ENCODE measurements around the gene VILL. TPM values are rescaled to one million over a fixed set of nuclear protein-coding genes. Genes with fewer than 3 reads are reported as not detected.

The VILL gene
- polyA plus RNA-seq, 3 donors: 3.0 to 13.8 (median 11.5) TPM

GRCh38 chr3:38005076-38006020, 14.8 kb downstream of the VILL start:
- H3K27ac ChIP-seq (ENCODE audit: low read depth, low read length): no peak overlapping the region
- WGBS, 3 donors: 60 to 82% (median 81%) methylated on average over 15 of the region's 15 CpGs

- WGBS, 3 donors: 79 to 94% (median 89%) methylated on average over 5 of the region's 5 CpGs
- H3K27ac ChIP-seq (ENCODE audit: low read depth, low read length): no peak overlapping the region
Measured at GRCh38 chr3:38006031-38006430, 15.4 kb downstream of the VILL start.

- 84 to 94% (median 94%) methylated on average over 16 of the region's 16 CpGs for WGBS, 3 donors
- H3K27ac ChIP-seq (ENCODE audit: low read depth, low read length): no peak overlapping the region
Measured at GRCh38 chr3:38006445-38006995, 15.9 kb downstream of the VILL start.

DNA sequence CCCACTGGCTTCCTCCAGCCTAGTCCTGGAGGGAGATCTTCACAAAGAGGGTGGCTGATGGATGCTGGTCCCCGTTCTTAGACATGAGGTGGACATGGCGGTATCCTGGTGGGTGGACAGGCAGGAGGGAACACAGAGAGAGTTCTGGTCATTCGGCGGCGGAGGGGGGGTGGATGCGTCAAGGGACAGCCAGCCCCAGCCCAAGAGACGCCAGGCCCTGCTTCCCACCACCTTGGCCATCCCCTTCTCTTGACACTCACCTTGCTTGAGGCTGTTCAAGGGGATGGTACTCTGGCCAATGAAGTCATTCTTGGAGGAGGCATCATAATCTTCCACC, 17.1 kb downstream of the VILL start:
- WGBS, 3 donors: 96 to 98% (median 96%) methylated on average over 7 of the region's 7 CpGs
- H3K27ac ChIP-seq (ENCODE audit: low read depth, low read length): no peak overlapping the region

GRCh38 chr3:38008191-38008701, 17.7 kb downstream of the VILL start:
- 93 to 96% (median 94%) methylated on average over 19 of the region's 19 CpGs for WGBS, 3 donors
- no peak overlapping the region for H3K27ac ChIP-seq (ENCODE audit: low read depth, low read length)

DNA sequence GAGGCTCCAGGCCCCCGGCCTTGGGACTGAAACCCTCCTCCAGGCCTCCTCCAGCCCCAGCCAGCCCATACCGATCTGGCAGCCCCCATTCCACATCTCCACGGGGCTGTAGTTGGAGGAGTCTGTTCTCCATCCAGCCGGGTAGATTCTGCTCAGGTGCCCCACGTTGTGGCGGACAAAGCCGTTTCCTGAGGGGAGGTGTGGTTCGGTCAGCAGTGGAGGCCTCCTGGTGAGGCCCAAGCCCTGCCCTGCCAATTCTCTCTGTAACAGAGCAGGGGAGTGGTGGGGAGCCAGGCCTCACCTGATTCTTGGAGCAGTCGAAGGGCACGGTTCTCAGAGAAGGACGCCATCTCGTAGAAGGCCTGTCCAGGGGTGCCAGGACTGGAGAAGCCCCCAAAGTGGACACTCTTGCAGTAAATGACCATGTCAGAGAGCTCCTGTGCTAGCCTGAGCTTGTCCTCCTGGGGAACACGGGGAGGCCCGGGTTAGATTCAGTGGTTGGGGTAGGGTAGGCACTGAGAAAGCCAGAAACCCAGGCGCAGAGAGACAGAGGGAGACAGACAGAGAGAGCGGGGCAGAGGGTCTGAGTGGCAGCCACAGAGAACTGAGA, 18.5 kb downstream of the VILL start:
- WGBS, 3 donors: 80 to 88% (median 87%) methylated on average over 16 of the region's 16 CpGs
- no peak overlapping the region for H3K27ac ChIP-seq (ENCODE audit: low read depth, low read length)

- 86 to 94% (median 90%) methylated on average over 27 of the region's 27 CpGs for WGBS, 3 donors
- H3K27ac ChIP-seq (ENCODE audit: low read depth, low read length): no peak overlapping the region
Measured at GRCh38 chr3:38009807-38010591, 19.4 kb downstream of the VILL start.

DNA sequence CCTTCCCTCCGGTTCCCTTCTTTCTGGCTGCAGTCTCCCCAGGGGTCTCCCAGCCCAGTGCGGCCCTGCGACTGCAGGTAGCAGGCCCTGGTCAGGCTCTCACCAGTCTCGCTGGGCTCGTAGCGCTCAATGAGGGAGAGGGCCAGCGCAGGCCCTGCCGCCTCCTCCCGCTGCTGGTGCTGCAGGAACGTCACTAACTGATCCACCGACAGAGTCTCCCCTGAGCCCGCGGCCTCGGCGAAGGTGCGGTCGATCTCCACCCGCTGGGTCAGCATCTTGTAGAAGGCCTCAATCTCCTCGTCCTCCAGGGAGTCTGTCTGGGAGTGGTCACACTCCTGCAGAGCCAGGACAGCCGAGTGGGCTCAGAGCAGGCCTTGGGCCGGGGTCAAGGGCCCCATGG, 20.5 kb downstream of the VILL start:
- 90 to 94% (median 93%) methylated on average over 21 of the region's 21 CpGs for WGBS, 3 donors
- no peak overlapping the region for H3K27ac ChIP-seq (ENCODE audit: low read depth, low read length)

- H3K27ac ChIP-seq (ENCODE audit: low read depth, low read length): no peak overlapping the region
- WGBS, 3 donors: 82 to 87% (median 85%) methylated on average over 3 of the region's 3 CpGs
Measured at GRCh38 chr3:38015485-38015884, 24.9 kb downstream of the VILL start.

GRCh38 chr3:38015984-38016383, 25.4 kb downstream of the VILL start:
- WGBS, 3 donors: 78 to 96% (median 94%) methylated on average over 3 of the region's 3 CpGs
- H3K27ac ChIP-seq (ENCODE audit: low read depth, low read length): no peak overlapping the region

GRCh38 chr3:38016410-38016809, 25.8 kb downstream of the VILL start:
- 98 to 99% (median 98%) methylated on average over 13 of the region's 13 CpGs for WGBS, 3 donors
- H3K27ac ChIP-seq (ENCODE audit: low read depth, low read length): no peak overlapping the region

GRCh38 chr3:38016847-38017444, 26.4 kb downstream of the VILL start:
- 78 to 86% (median 80%) methylated on average over 6 of the region's 6 CpGs for WGBS, 3 donors
- H3K27ac ChIP-seq (ENCODE audit: low read depth, low read length): no peak overlapping the region

- WGBS, 3 donors: 83 to 92% (median 89%) methylated on average over 9 of the region's 9 CpGs
- no peak overlapping the region for H3K27ac ChIP-seq (ENCODE audit: low read depth, low read length)
Measured at GRCh38 chr3:38017445-38018295, 27.1 kb downstream of the VILL start.

DNA sequence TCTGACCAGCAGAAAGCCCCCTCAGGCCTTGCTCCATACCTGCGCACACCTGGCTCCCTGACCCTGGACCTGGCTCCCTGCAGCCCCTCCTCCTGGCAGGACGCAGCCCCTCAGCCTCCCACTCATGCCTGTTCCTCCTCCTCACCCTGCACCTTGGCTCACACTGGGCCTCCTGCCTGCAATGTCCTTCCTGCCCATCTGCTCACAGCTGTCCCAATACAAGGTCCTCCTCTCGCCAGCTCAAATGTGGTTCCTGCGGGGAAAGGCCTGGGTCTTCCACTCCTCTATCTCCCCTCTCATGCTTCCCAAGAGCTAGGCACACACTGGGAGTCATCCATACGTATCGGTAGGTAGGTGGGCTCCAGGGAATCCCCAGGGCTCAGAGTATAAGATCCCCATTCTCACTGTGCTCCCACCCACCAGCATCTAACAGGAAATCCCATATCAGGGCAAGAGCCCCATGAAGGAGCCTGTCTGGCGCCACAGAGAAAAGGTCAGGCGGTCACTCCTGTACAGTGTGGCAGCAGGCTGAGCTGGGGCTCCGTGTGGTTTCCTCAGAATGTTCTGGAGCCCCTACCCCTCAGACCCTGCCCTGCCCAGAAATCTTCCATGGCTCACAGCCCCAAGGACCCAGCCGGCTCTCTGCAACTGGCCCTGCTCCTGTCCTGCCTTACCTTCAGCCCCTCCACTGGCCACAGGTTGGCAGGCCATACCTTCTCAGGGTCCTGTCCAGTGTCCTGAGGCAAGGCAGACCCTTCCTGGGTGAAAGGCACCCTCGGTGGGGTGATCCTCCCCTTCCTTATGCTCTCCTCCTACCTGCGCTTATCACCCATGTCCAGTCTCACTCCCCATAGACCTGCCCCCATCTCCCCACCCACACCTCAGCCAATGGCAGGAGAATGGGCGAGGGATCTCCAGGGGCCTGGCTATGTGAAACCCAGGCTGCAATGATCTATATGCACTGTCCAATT, 28.0 kb downstream of the VILL start:
- WGBS, 3 donors: 84 to 91% (median 91%) methylated on average over 13 of the region's 13 CpGs
- no peak overlapping the region for H3K27ac ChIP-seq (ENCODE audit: low read depth, low read length)

DNA sequence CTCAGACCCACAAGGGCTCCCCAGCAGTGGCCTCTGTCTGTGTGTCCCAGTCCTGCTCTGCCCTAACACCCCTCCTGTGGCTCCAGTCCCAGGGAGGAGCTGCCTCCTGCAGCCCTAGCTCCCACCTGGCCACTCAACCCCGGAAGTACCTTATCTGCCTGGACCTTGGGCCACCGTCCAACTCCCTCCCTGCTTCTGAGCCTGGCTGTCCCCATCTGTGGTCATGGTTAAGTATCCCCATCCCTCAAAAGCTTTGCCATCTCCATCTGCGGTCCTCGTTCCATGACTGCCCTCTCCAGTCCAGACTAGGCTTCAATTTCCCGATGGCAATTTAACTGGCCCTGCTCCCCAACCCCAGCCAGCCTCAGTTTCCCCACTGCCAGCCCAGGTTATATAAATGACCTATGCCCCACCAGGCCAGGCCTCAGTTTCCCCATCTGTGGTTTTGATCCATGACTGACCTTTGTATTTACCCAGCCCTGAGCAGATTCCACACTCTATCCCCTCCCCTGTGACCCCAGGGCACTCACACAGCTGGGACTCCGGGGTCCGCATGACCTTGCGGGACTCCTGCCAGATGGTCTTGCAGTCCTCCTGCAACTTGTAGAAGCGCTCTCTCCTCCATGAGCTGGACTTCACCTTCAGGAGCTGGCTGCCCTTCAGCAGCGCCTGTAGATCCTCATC, 29.2 kb downstream of the VILL start:
- WGBS, 3 donors: 61 to 89% (median 89%) methylated on average over 10 of the region's 10 CpGs

GRCh38 chr3:38020342-38020726, 29.7 kb downstream of the VILL start:
- 78 to 87% (median 86%) methylated on average over 3 of the region's 3 CpGs for WGBS, 3 donors
- no peak overlapping the region for H3K27ac ChIP-seq (ENCODE audit: low read depth, low read length)

More for the DNA sequence above, 29.2 kb downstream of the VILL start:
- no peak overlapping the region for H3K27ac ChIP-seq (ENCODE audit: low read depth, low read length)

All from adipose tissue (tissue), 3 donors.